ENCODE results near the gene CLMP.

Gene CLMP

DNA sequence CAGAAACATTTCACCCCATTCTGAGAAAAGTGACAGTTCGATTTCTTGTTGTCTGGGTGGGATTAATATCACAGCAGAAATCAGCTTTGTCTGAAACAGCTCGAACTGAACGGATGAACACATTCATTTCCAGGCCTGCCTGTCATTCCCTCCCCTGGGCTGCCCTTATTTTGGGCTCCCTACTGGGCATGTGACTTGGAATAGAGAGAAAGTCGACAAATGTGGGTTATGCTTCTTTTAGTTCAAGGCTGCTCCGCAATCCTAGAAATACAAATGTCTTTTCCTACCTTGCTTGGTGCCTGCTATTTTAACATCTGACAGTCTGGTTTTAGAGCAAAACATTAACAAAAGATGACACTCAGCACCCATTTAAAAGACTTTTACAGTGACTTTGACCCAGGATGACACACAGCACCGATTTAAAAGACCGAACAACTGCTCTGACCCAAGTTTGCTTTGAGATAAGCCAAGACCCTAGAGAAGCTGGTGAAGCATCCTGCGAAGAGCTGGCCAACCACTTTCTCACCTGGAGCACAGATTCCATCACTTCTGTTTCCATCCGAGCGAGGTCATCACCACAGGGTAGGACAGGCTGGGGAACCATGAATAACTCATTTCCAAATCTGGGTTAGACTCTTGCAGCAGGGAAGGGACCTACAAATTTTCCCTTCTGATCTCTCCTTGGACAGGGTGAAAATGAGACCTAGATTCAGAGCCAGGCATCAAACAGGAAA lies 13.1 kb downstream of the CLMP start:
- no peaks in the 10 kb centered on the region for H3K9me3 Mint-ChIP-seq
- H3K27ac Mint-ChIP-seq (ENCODE audit: low read depth), result no peak overlapping the region
- H3K4me1 Mint-ChIP-seq, result no peaks in the 10 kb centered on the region
- no peak overlapping the region for H3K4me3 Mint-ChIP-seq
- ATAC-seq (replicated peaks; ENCODE audit: extremely low read depth, poor library complexity, severe bottlenecking) (no peak), DNase-seq (ENCODE audit: low spot score in 2 of 2) (no peak)
- H3K36me3 Mint-ChIP-seq (ENCODE audit: insufficient read depth), result no peaks in the 10 kb centered on the region
- H3K27me3 Mint-ChIP-seq, result peaks cover 49% of the 10 kb centered on the region

DNA sequence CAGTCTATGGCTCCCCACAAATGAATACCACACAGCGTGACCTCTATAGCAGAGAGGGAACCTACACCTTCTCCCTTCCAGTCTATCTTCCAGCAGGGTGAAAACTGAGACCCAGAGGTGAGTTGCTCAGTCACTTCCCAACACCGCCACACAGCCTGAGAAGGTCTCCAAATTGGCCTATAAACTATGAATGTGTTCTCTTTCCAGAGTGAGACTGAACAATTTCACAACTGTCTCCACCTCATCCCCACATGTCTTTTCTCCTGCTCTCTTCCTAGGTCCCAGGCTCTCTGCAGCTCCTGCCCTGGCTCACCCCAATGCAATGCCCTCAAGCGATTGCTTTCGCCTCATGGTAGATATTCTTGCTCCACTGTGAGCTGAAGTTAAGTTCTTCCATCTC lies 14.0 kb downstream of the CLMP start:
- H3K27ac Mint-ChIP-seq (ENCODE audit: low read depth), result no peak overlapping the region
- no peaks in the 10 kb centered on the region for H3K9me3 Mint-ChIP-seq
- DNase-seq (ENCODE audit: low spot score in 2 of 2) (no peak), ATAC-seq (replicated peaks; ENCODE audit: extremely low read depth, poor library complexity, severe bottlenecking) (no peak)
- H3K4me3 Mint-ChIP-seq, result no peak overlapping the region
- H3K4me1 Mint-ChIP-seq, result no peaks in the 10 kb centered on the region
- peaks cover 41% of the 10 kb centered on the region for H3K27me3 Mint-ChIP-seq
- H3K36me3 Mint-ChIP-seq (ENCODE audit: insufficient read depth), result no peaks in the 10 kb centered on the region

DNA sequence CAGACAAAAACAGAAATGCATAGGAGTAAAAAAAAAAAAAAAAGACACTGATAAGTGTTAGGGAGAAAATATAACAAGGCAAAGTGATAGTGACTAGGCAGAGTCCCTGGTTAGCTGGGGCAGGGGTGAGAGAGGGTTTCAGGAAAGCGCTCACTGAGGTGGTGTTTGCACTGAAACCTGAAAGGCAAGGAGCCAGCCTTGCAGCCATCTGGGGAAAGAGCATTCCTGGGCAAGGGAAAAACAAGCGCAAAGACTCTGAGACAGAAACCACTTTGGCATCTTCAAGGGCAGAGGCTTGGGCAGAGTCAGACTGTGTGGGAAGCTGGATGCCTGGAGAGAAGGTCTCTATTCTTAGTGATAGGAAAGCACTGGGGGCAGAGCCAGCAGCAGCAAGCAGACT lies 14.5 kb downstream of the CLMP start:
- ATAC-seq (replicated peaks; ENCODE audit: extremely low read depth, poor library complexity, severe bottlenecking) (no peak), DNase-seq (ENCODE audit: low spot score in 2 of 2) (no peak)
- no peaks in the 10 kb centered on the region for H3K9me3 Mint-ChIP-seq
- H3K36me3 Mint-ChIP-seq (ENCODE audit: insufficient read depth), result no peaks in the 10 kb centered on the region
- no peak overlapping the region for H3K27ac Mint-ChIP-seq (ENCODE audit: low read depth)
- peaks cover 36% of the 10 kb centered on the region for H3K27me3 Mint-ChIP-seq
- H3K4me3 Mint-ChIP-seq, result no peak overlapping the region
- no peaks in the 10 kb centered on the region for H3K4me1 Mint-ChIP-seq

DNA sequence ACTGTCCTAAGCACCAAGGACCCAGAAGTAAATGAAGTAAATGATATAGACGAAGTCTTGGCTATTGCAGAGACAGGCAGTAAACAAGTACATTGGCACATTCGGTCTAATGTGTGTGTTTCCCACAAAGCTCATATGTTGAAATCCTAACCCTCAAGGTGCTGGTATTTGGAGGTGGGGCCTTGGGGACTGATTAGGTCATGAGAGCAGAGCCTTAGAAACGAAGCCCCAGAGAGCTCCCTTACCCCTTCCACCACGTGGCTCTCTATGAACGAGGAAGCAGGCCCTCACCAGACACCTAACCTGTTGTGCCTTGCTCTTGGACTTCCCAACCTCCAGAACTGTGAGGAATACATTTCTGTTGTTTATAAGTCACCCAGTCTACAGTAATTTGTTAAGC lies 14.9 kb downstream of the CLMP start:
- peaks cover 32% of the 10 kb centered on the region for H3K27me3 Mint-ChIP-seq
- H3K4me3 Mint-ChIP-seq, result no peak overlapping the region
- ATAC-seq (replicated peaks; ENCODE audit: extremely low read depth, poor library complexity, severe bottlenecking) (no peak), DNase-seq (ENCODE audit: low spot score in 2 of 2) (no peak)
- H3K27ac Mint-ChIP-seq (ENCODE audit: low read depth), result no peak overlapping the region
- H3K4me1 Mint-ChIP-seq, result no peaks in the 10 kb centered on the region
- H3K9me3 Mint-ChIP-seq, result no peaks in the 10 kb centered on the region
- no peaks in the 10 kb centered on the region for H3K36me3 Mint-ChIP-seq (ENCODE audit: insufficient read depth)

DNA sequence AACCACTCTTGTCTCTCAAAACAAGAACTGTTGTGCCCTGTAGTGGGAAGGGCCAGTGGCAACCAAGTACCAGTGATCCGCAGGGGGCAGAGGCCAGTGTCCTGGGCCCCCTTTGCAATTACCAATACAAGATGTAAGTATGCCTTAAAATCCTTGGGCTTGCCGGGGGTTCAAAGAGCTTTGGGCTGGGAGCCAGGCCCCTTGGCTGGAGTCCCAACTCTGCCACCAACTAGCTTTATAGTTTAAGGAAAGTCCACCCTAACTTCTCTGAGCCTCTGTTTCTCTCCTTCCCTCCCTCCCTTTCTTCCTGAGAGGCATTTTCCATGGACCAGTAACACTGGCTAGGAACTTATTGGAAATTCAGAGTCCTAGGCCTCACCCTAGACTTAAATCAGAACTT lies 15.5 kb downstream of the CLMP start:
- ATAC-seq (replicated peaks; ENCODE audit: extremely low read depth, poor library complexity, severe bottlenecking), result no peak

DNA sequence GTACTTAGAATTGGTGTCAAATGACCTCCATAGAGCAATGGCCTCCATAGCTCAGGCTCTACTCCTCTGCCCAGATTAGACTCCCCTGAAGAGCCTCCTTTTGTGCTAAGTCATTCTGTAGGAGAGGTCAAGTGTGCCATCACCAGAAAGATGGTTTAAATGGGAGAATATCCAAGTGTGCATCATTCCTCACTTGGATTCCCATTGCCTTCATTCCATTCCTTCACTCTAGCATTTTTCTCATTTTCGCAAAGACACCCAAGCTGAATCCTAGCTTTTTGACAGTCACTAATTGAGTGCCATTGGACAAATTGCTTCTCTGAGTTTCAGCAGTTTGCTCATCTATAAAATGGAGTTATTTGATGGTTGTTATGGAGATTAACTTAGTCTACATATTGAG lies 16.9 kb downstream of the CLMP start:
- Mint-ChIP-seq H3K4me1 (no peaks in the 10 kb centered on the region), H3K4me3 (no peak overlapping the region), H3K36me3 (ENCODE audit: insufficient read depth) (no peaks in the 10 kb centered on the region), H3K27me3 (peaks cover 23% of the 10 kb centered on the region), H3K27ac (ENCODE audit: low read depth) (no peak overlapping the region), H3K9me3 (no peaks in the 10 kb centered on the region)
- ATAC-seq (replicated peaks; ENCODE audit: extremely low read depth, poor library complexity, severe bottlenecking), result no peak
- DNase-seq (ENCODE audit: low spot score in 2 of 2), result no peak

More for the DNA sequence above, 15.5 kb downstream of the CLMP start:
- H3K4me3 Mint-ChIP-seq, result no peak overlapping the region
- no peaks in the 10 kb centered on the region for H3K9me3 Mint-ChIP-seq
- peaks cover 26% of the 10 kb centered on the region for H3K27me3 Mint-ChIP-seq
- DNase-seq (ENCODE audit: low spot score in 2 of 2), result no peak
- no peaks in the 10 kb centered on the region for H3K36me3 Mint-ChIP-seq (ENCODE audit: insufficient read depth)
- no peaks in the 10 kb centered on the region for H3K4me1 Mint-ChIP-seq
- no peak overlapping the region for H3K27ac Mint-ChIP-seq (ENCODE audit: low read depth)

DNA sequence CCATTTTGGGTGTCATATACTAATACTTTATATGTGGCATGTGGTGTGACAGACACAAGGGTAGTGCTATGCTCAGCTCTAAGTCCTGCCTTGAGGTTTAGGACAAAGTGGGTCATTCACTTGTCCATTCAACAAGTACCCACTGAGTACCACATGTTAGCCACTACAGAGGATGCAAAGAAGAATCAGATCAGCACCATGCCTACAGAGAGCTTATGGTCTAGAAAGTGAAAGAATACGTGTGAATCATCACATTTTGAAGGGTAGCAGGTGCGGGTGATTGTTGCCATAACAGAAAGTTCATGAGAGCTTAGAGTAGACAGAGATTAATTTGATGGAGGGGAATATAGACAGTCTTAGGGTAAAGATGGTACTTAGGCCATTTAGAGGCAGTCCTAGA lies 18.3 kb downstream of the CLMP start:
- no peak for ATAC-seq (replicated peaks; ENCODE audit: extremely low read depth, poor library complexity, severe bottlenecking)
- Mint-ChIP-seq H3K4me3 (no peak overlapping the region), H3K27ac (ENCODE audit: low read depth) (no peak overlapping the region)

DNA sequence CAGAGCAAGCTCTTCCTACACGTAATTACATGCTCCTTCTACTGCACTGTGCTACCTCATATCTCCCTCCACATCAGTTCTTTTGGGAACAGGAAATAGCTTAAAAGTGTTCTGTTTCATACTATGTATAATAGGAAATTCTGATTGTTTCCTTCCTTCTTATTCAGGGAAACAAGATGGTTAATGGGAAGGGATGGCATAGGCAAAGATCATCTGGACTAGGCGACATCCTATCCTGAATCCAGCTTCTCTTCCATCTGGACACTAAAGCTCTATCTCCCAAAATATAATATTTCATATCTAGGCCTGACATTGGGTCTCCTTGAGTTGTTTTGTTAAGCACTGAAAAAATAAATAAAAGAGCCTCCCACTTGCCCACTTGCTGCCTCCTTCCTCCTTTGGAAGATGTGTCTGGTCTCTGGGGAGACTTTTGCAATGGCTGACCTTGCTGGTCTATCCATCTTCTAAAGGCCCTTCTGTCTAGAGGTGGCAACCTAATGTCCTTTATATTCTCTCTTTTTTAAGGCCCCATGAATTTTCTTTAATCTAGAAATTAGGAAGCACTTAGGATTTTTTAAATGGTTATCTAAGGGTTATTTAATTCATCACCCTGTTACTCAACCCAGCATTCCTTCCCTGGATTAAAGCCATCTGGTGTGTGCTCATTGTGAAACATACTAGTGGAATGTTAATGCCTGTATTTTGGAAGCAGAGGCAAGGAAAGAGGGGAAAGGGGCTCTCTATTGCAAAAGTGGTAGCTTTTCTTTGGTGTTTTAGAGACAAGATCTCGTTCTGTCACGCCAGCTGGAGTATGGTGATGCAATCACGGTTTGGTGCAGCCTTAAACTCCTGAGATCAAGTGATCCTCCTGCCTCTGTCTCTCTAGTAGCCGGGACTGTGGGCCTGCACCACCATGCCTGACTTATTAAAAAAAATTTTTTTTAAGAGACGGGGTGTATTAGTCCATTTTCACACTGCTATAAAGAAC lies 20.6 kb downstream of the CLMP start:
- H3K27ac Mint-ChIP-seq (ENCODE audit: low read depth), result no peak overlapping the region
- no peaks in the 10 kb centered on the region for H3K36me3 Mint-ChIP-seq (ENCODE audit: insufficient read depth)
- DNase-seq (ENCODE audit: low spot score in 2 of 2) (no peak), ATAC-seq (replicated peaks; ENCODE audit: extremely low read depth, poor library complexity, severe bottlenecking) (no peak)
- no peaks in the 10 kb centered on the region for H3K27me3 Mint-ChIP-seq
- no peak overlapping the region for H3K4me3 Mint-ChIP-seq
- no peaks in the 10 kb centered on the region for H3K4me1 Mint-ChIP-seq
- no peaks in the 10 kb centered on the region for H3K9me3 Mint-ChIP-seq

More for the DNA sequence above, 18.3 kb downstream of the CLMP start:
- Mint-ChIP-seq H3K27me3 (peaks cover 9% of the 10 kb centered on the region), H3K4me1 (no peaks in the 10 kb centered on the region), H3K9me3 (no peaks in the 10 kb centered on the region), H3K36me3 (ENCODE audit: insufficient read depth) (no peaks in the 10 kb centered on the region)
- no peak for DNase-seq (ENCODE audit: low spot score in 2 of 2)

DNA sequence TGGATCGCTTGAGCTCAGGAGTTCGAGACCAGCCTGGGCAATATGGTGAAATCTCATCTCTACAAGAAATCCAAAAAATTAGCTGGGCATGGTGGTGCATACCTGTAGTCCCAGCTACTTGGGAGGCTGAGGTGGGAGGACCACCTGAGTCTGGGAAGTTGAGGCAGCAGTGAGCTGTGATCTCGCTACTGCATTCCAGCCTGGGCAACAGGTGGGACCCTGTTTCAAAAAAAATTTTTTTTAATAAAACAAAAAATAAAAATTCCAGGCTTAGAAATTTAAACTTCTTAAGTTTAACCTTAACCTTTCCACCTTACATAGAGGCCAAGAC lies 21.2 kb downstream of the CLMP start:
- no peak for ATAC-seq (replicated peaks; ENCODE audit: extremely low read depth, poor library complexity, severe bottlenecking)
- no peaks in the 10 kb centered on the region for H3K36me3 Mint-ChIP-seq (ENCODE audit: insufficient read depth)
- no peak for DNase-seq (ENCODE audit: low spot score in 2 of 2)
- peaks cover 2% of the 10 kb centered on the region for H3K27me3 Mint-ChIP-seq
- no peak overlapping the region for H3K4me3 Mint-ChIP-seq
- no peak overlapping the region for H3K27ac Mint-ChIP-seq (ENCODE audit: low read depth)
- no peaks in the 10 kb centered on the region for H3K4me1 Mint-ChIP-seq
- no peaks in the 10 kb centered on the region for H3K9me3 Mint-ChIP-seq

DNA sequence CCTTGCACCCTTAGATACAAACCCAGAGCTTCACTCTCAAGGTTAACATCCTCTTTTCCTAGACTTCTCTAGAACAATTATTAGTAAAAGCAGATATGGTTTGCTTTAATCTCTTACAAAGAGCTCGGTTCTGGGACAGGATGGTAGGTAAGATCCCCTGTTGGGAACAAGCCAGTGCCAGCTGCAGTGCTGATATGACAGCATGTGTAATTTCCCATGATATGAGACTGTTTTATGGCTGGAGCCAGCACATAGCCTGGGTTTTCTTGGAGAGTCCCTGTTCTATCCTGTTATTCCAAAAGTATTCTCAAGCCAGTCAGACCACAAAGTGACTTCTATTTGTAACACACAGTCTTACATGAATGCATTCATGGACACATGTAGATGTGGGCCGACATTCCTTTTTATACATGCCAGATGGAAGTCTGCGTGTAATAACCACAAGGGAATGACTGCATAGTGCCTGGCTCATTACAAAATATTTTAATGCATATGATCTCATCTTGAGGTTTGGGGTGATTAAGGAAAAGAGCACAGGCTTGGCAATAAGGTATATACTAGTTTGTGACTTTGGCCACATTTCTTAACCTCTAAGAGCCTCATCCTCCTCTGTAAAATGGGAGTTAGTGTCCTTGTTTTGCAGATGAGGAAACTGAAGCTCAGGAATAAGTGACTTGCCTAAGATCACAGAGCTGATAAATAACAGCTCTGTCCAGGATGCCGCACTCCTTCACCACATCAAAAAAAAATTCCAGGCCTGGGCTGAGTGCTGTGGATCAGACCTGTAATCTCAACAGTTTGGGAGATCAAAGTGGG lies 21.8 kb downstream of the CLMP start:
- Mint-ChIP-seq H3K27me3 (peaks cover 8% of the 10 kb centered on the region), H3K27ac (ENCODE audit: low read depth) (no peak overlapping the region), H3K36me3 (ENCODE audit: insufficient read depth) (no peaks in the 10 kb centered on the region), H3K4me1 (no peaks in the 10 kb centered on the region), H3K4me3 (no peak overlapping the region), H3K9me3 (no peaks in the 10 kb centered on the region)
- ATAC-seq (replicated peaks; ENCODE audit: extremely low read depth, poor library complexity, severe bottlenecking), result no peak
- no peak for DNase-seq (ENCODE audit: low spot score in 2 of 2)

DNA sequence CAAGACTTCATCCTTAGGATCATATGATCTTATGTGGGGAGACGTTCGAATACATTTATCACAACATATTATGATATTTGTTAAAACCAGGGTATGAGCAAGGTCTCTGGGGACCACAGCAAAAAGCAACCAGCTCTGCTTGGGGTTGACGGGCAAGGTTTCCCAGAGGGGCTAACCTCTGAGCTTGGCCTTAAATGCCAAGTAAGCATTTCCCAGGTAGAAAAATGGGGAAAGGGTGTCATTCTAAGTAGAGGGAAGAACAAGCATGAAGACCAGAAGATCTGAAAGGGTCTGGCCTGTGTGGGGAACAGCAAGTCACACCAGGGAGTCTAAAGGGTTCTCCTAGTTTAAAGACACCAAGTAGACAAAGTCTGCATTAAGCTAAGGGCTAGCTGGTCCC lies 24.1 kb downstream of the CLMP start:
- Mint-ChIP-seq H3K4me1 (no peaks in the 10 kb centered on the region), H3K27me3 (peaks cover 13% of the 10 kb centered on the region), H3K4me3 (no peak overlapping the region), H3K36me3 (ENCODE audit: insufficient read depth) (no peaks in the 10 kb centered on the region), H3K9me3 (no peaks in the 10 kb centered on the region), H3K27ac (ENCODE audit: low read depth) (no peak overlapping the region)
- DNase-seq (ENCODE audit: low spot score in 2 of 2) (no peak), ATAC-seq (replicated peaks; ENCODE audit: extremely low read depth, poor library complexity, severe bottlenecking) (no peak)

DNA sequence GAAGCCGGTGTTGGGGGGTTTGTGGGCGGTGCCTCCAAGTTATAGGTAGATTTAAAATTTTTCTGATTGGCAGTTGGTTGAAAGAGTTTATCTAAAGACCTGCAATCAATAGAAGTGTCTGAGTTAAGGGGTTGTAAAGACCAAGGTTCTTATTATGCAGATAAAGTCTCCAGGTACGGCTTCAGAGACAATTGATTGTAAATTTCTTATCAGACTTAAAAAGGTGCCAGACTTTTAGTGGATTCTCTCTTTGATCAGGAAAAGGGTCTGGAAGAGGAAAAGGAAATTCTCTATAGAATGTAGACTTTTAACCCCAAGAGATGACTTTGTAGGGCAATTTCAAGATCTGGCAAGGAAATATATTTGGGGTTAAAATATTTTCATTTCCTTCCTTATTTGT lies 25.2 kb downstream of the CLMP start:
- DNase-seq (ENCODE audit: low spot score in 2 of 2) (no peak), ATAC-seq (replicated peaks; ENCODE audit: extremely low read depth, poor library complexity, severe bottlenecking) (no peak)
- H3K27me3 Mint-ChIP-seq, result peaks cover 13% of the 10 kb centered on the region
- H3K27ac Mint-ChIP-seq (ENCODE audit: low read depth), result no peak overlapping the region
- no peak overlapping the region for H3K4me3 Mint-ChIP-seq
- no peaks in the 10 kb centered on the region for H3K36me3 Mint-ChIP-seq (ENCODE audit: insufficient read depth)
- no peaks in the 10 kb centered on the region for H3K9me3 Mint-ChIP-seq
- H3K4me1 Mint-ChIP-seq, result no peaks in the 10 kb centered on the region
